Umbilical cord (tissue), 2 donors: Measurements from ENCODE around the gene OSBPL5. TPM values are rescaled to one million over a fixed set of nuclear protein-coding genes. Genes with fewer than 3 reads are reported as not detected.
"Not testable (repeated sequence)": the region's sequence is repeated elsewhere in the genome, so short reads cannot be mapped to it uniquely, and the experiment has no call there.

ENCODE experiments used
- DNase-seq: peaks from one replicate; pipeline ENCODE4 v3.0.0-alpha.2; 2015; ENCODE audit warnings: low spot score
- total RNA-seq: library from RNA; depleted of rRNA; stranded (reverse); fragments of >200 nt; gene quantifications from one replicate; pipeline ENCODE4 v1.2.3, GENCODE V29; 2014; ENCODE audit warnings: low replicate concordance; ENCODE audit not compliant: insufficient read depth

The OSBPL5 gene
- total RNA-seq, 1 donor from 2014 or later = 40.0 TPM

DNA sequence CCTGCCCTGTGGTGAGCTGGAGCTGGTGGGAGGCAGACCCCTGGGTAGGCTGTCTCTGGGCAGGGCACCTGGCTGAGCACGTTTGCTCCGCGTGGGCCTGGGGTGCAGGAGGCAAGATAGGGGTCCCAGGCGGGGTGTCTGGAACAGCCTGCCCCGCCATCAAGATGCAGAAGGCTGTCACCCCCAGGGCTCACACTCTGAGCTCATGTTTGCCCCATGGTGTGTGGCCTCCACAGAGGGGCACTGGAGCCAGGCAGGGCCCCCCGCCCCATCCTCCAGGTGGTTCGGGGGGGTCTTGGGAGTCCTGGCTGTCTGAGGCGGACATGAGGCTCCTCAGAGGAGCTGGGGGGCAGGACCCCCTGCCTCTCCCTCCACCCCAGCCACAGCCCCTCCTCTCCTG lies 79.0 kb downstream of the OSBPL5 start:
- no peak for DNase-seq

DNA sequence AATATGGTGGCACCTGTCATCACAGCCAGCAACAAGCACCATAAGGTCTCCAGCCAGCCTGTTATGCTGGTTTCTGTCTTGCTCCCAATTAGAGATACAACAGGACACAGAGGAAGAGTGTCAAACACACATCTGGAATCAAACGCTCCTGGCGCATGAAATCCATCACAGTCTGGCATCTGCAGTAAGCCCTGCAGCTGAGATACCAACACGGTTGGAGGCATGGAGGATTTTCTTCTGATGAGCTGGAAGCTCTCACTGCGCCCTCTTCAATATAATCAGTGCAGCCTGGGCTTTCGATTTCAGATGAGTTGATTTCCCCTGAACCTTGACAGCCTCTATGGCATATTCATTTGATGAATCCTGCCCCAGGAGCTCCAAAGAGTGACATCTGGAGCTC lies 80.1 kb downstream of the OSBPL5 start:
- no peak for DNase-seq

- no peak for DNase-seq
Measured at GRCh38 chr11:3083321-3083720, 81.8 kb downstream of the OSBPL5 start.

- DNase-seq = no peak
Measured at GRCh38 chr11:3081386-3081751, 83.7 kb downstream of the OSBPL5 start.

- no peak for DNase-seq
Measured at GRCh38 chr11:3080733-3081385, 84.3 kb downstream of the OSBPL5 start.

DNA sequence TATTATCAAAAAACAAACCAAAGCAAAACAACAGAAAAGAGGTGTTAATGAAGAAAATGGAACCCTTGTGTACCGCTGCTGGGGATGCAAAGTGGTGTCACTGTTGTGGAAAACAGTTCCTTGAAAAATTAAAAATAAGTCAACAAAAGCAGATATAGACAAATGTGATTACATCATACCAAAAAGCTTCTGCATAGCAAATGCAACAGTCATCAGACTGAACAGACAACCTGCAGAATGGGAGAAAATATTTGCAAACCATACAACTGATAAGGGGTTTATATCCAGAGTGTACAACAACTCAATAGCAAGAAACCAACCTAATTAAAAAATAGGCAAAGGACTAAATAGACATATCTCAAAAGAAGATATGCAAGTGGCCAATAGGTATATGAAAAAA lies 85.0 kb downstream of the OSBPL5 start:
- DNase-seq = no peak

- no peak for DNase-seq
Measured at GRCh38 chr11:3077846-3078440, 87.2 kb downstream of the OSBPL5 start.

DNA sequence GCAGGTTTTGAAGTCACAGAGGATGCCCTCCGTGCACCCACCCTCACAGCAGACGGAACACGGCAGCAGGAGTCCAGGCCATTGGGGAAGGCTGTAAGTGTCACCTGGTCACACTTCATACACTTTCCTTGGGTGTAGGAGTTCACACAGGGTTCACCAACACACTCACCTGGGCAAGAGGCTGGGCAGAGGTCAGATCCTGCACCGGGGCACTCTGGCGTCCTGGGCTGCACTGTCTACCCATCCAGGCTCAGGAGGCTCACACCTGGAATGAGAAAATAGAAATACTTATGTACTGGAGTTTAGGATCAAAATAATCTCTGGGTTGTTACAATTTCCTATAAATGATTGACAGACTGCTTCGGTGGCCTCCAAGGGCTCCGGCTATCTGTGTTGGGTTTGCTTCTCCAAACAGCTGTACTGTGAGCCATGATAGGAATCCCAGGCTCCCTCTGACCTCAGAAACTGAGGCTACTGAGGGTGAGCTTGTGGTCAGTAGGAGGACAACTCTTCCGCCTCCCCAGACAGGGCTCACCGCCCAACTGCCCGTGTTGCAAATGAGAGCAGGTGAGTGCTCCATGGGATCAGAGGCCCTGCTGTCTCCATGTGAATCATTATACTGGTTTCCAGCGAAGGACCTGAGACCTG lies 87.8 kb downstream of the OSBPL5 start:
- DNase-seq = no peak

DNA sequence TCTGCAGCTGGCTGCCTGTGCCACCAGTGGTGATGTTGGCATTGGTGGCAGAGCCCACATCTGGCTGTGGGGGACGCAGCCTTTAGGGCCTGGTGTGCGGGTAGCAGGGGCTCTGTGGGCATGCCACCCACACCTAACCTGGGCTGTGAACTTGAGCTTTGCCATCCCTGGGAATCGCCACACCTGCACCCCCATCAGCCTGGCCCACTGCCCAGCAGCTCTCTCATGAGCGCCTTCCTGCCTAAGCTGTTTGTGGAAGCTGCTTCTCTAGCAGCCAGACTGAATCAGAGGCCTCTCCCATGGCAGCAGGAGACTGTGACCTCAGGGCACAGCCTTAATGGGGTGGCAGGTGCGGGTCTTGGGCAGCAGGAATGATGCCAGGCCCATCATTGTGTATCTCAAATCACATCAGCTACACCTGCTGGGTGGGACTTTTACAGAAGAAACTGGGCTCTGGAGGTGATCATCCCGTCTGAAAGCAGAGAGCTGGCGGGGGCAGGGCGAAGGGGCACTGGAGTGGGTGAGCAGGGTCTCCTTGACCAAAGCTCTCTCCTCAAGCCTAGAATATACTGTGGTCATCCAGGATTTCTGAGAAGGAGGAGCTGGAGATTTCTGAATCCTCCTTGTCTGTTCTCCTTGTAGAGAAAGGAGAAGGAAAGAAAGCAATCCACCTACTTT lies 90.1 kb downstream of the OSBPL5 start:
- DNase-seq = no peak

DNA sequence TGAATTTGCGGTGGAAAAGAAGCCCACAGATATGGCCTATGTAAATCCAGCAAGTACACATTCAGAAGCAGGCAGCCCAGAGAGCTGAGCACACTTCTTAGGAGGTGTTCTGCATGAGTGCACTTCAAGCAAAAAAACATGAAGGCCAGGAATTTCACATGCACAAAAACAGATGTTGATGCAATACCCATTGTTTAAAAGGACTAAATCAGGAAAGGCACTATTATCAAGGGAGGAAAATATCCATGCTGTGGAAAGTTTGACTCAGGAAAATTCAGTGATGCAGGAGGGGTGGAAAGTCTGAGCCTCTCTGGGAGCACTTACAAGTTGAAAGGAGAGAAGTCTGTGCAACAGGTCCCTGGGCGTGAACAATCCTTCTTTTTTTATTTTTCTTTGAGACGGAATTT lies 92.1 kb downstream of the OSBPL5 start:
- peak; percentile 24 for DNase-seq

DNA sequence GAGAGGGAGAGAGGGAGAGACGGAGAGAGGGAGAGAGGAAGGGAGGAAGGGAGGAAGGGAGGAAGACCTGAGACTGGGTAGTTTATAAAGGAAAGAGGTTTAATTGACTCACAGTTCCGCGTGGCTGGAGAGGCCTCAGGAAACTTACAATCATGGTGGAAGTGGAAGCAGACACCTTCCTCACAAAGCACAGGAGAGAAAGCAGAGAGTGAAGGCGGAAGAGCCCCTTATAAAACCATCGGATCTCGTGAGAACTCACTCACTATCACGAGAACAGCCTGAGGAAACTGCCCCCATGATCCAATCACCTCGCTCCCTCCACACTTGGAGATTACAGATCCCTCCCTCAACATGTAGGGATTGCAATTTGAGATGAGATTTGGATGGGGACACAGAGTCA lies 95.7 kb downstream of the OSBPL5 start:
- no peak for DNase-seq

GRCh38 chr11:3066308-3066707 lies 98.8 kb downstream of the OSBPL5 start:
- not testable (repeated sequence) for DNase-seq

DNA sequence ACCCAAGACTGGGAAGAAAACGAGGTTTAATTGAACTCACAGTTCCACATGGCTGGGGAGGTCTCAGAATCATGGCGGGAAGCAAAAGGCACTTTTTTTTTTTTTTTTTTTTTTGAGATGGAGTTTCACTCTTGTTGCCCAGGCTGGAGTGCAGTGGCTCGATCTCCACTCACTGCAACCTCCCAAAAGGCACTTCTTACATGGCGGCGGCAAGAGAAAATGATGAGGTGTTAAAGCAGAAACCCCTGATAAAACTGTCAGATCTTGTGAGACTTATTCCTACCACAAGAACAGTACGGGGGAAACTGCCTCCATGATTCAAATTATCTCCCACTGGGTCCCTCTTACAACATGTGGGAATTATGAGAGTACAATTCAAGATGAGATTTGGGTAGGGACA lies 100.4 kb downstream of the OSBPL5 start:
- DNase-seq = not testable (repeated sequence)

GRCh38 chr11:3063876-3064275 lies 101.2 kb downstream of the OSBPL5 start:
- not testable (repeated sequence) for DNase-seq

DNA sequence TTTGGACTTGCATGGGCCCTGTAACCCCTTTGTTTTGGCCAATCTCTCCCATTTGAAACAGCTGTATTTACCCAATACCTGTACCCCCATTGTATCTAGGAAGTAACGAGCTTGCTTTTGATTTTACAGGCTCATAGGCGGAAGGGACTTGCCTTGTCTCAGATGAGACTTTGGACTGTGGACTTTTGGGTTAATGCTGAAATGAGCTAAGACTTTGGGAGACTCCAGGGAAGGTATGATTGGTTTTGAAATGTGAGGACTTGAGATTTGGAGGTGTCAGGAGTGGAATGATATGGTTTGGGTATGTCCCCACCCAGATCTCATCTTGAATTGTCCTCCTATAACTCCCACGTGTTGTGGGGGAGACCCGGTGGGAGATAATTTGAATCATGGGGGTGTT lies 101.7 kb downstream of the OSBPL5 start:
- DNase-seq = not testable (repeated sequence)

- no peak for DNase-seq
Measured at GRCh38 chr11:3060436-3061025, 104.6 kb downstream of the OSBPL5 start.

GRCh38 chr11:3058753-3059664 lies 106.1 kb downstream of the OSBPL5 start:
- DNase-seq = no peak

- peak; percentile 97 for DNase-seq
Measured at GRCh38 chr11:3057069-3057963, 107.8 kb downstream of the OSBPL5 start, which contains the start of gene CARS1. Gene CARS1, minus strand, starts transcription at chr11:3057423. Its CDS starts 56 bp downstream, at chr11:3057367.

GRCh38 chr11:3056296-3057068 lies 108.6 kb downstream of the OSBPL5 start:
- no peak for DNase-seq
